Psoas muscle (tissue), 8 donors: Measurements from ENCODE around the gene AXIN1. TPM values are rescaled to one million over a fixed set of nuclear protein-coding genes. Genes with fewer than 3 reads are reported as not detected.
A peak's percentile ranks its signal among the peaks of the same experiment; 100 is the strongest.

Experiments used
- ATAC-seq, 4 donors: fragments of 200-7000 bp; cut with Tn5 transposase; one replicate each; pipeline ENCODE4 v1.9.1; 2020; ENCODE audit warnings: moderate library complexity in 3 of 4, mild to moderate bottlenecking in 2 of 4
- DNase-seq, 2 donors: peaks; one replicate each; pipeline ENCODE4 v3.0.0-alpha.2; 2020
- H3K27ac ChIP-seq: fragments of 200-600 bp; one replicate; pipeline ENCODE4 v1.8.0; 2022
- H3K27me3 ChIP-seq, 3 donors: fragments of 200-600 bp in 1 of 3; one replicate each; pipeline versions ENCODE4 v1.6.1 to v1.8.0; 2013 to 2022; ENCODE audit warnings: low read length in 2 of 3, mild to moderate bottlenecking in 2 of 3, moderate library complexity in 1 of 3; ENCODE audit not compliant: insufficient read depth in 3 of 3
- H3K36me3 ChIP-seq, 2 donors: fragments of 200-600 bp in 1 of 2; one replicate each; pipeline versions ENCODE4 v1.6.1 to v1.8.0; 2013 to 2022; ENCODE audit warnings: low read depth in 1 of 2, mild to moderate bottlenecking in 1 of 2, moderate library complexity in 1 of 2; ENCODE audit not compliant: insufficient read depth in 1 of 2
- H3K4me1 ChIP-seq: fragments of 200-600 bp; one replicate; pipeline ENCODE4 v1.8.0; 2022
- H3K4me3 ChIP-seq: fragments of 200-600 bp; one replicate; pipeline ENCODE4 v1.8.0; 2022; ENCODE audit warnings: mild to moderate bottlenecking
- H3K9me3 ChIP-seq: fragments of 200-600 bp; one replicate; pipeline ENCODE4 v1.8.0; 2022
- CTCF ChIP-seq: fragments of 200-600 bp; IDR thresholded peaks from one replicate; pipeline ENCODE4 v1.8.0; 2022; ENCODE audit warnings: antibody characterized with exemption
- WGBS, 3 donors: extraction: QIAGEN DNeasy Blood & Tissue Kit; methylation state at CpG; one replicate each; pipeline versions ENCODE4 v1.1.6 to v1.1.7; 2013; 5-methylcytosine and 5-hydroxymethylcytosine counted together
- intact Hi-C, 2 donors: fragments of 100-400 bp; cut with DNase I; formaldehyde crosslinking; loops; one replicate each; pipeline versions ENCODE4 v1.11.0 to v1.14.2; 2022
- polyA plus RNA-seq, 3 donors: library from polyadenylated mRNA; stranded (reverse); fragments of 200-250 nt; gene quantifications; one replicate each; pipeline ENCODE4 v1.2.3, GENCODE V29; 2013
- total RNA-seq, 4 donors: library from RNA; stranded (reverse); fragmentation: NEBNext Ultra II Directional in 2 of 4; extraction: Animal tissue kit (Norgen Biotek cat#: 25700) in 2 of 4; gene quantifications; one replicate each; pipeline versions ENCODE4 v1.2.1 to v1.2.4, GENCODE V29; 2021 to 2023
- donor health status: healthy with polysubstance abuse.
- donor health status: DM: no; HTN: no; CAD: no; lungs with moderate emphysema.
- donor health status: Bipolar disorder and iron deficiency.
- donor health status: healthy.
- donor health status: DM: yes; HTN: yes; CAD: no.
- donor health status: DM: no; HTN: no; CAD: no.
- donor health status: DM: no; HTN: no; CAD: no.
- donor health status: DM: yes; HTN: yes; CAD: no.

AXIN1 gene
- total and polyA plus RNA-seq, 7 donors = 12.1 to 32.3 (median 23.2) TPM

- intact Hi-C loops = no loop called here
- H3K36me3 ChIP-seq = peaks cover 0 to 50% of the 10 kb centered on the region in 2 donors
- no peak for ATAC-seq
These were observed 65.2 kb downstream of the AXIN1 start for GRCh38 chr16:287298-287811.

GRCh38 chr16:286491-287297 lies 65.8 kb downstream of the AXIN1 start:
- Histone ChIP-seq H3K4me1 (no peaks in the 10 kb centered on the region), H3K27me3 (peaks cover 0 to 9% (median 0%) of the 10 kb centered on the region in 3 donors), H3K9me3 (no peaks in the 10 kb centered on the region), H3K36me3 (peaks cover 0 to 45% of the 10 kb centered on the region in 2 donors), H3K27ac (no peak overlapping the region), H3K4me3 (no peak overlapping the region)
- DNase-seq (peak in 1 of 2 donors; percentile 37), ATAC-seq (no peak)
- intact Hi-C loops = no loop called here
- no peak for TF ChIP-seq CTCF
- WGBS, 3 donors = 88 to 95% (median 94%) methylated on average over 22 of the region's 22 CpGs

More at GRCh38 chr16:287298-287811, 65.2 kb downstream of the AXIN1 start:
- H3K27me3 ChIP-seq = peaks cover 0 to 2% (median 0%) of the 10 kb centered on the region in 3 donors
- H3K9me3 ChIP-seq = no peaks in the 10 kb centered on the region
- no peaks in the 10 kb centered on the region for H3K4me1 ChIP-seq
- 81 to 89% (median 84%) methylated on average over 16 of the region's 16 CpGs for WGBS, 3 donors
- no peak overlapping the region for H3K4me3 ChIP-seq
- TF ChIP-seq CTCF = no peak
- peak in 1 of 2 donors; percentile 40 for DNase-seq
- H3K27ac ChIP-seq = no peak overlapping the region

- WGBS, 3 donors = 81 to 94% (median 85%) methylated on average over 35 to 48 of the region's 48 CpGs
- intact Hi-C loops = no loop called here
- H3K36me3 ChIP-seq = peaks cover 0 to 32% of the 10 kb centered on the region in 2 donors
- no peaks in the 10 kb centered on the region for H3K9me3 ChIP-seq
- H3K4me3 ChIP-seq = no peak overlapping the region
- no peak overlapping the region for H3K27ac ChIP-seq
- DNase-seq (peak in 1 of 2 donors; percentile 52), ATAC-seq (no peak)
- peaks cover 0 to 21% (median 7%) of the 10 kb centered on the region in 3 donors for H3K27me3 ChIP-seq
- no peak for TF ChIP-seq CTCF
- peaks cover 6% of the 10 kb centered on the region for H3K4me1 ChIP-seq
These were observed 67.1 kb downstream of the AXIN1 start for GRCh38 chr16:285146-286055.

GRCh38 chr16:284204-285120 lies 68.1 kb downstream of the AXIN1 start:
- 87 to 92% (median 87%) methylated on average over 50 to 52 of the region's 52 CpGs for WGBS, 3 donors
- Histone ChIP-seq H3K4me1 (peaks cover 6% of the 10 kb centered on the region), H3K4me3 (no peak overlapping the region), H3K9me3 (no peaks in the 10 kb centered on the region), H3K36me3 (peaks cover 0 to 25% of the 10 kb centered on the region in 2 donors), H3K27ac (no peak overlapping the region), H3K27me3 (peaks cover 0 to 27% (median 9%) of the 10 kb centered on the region in 3 donors)
- intact Hi-C loops = no loop called here
- no peak for ATAC-seq
- peak in 1 of 2 donors; percentile 56 for DNase-seq
- no peak for TF ChIP-seq CTCF
